H9 (cell line): Measurements from ENCODE around the gene STARD9. TPM values are rescaled to one million over a fixed set of nuclear protein-coding genes. Genes with fewer than 3 reads are reported as not detected.

Experiments
- DNase-seq: peaks from one replicate; pipeline ENCODE4 v3.0.0-alpha.2; 2017
- H2AFZ ChIP-seq: one replicate; pipeline ENCODE4 v1.6.1; 2013; ENCODE audit warnings: mild to moderate bottlenecking, low read length, control low read depth, moderate library complexity
- H2AK5ac ChIP-seq: 2 replicates; pipeline ENCODE4 v1.6.1; 2013; ENCODE audit warnings: low read length, control low read depth, mixed read lengths; ENCODE audit not compliant: insufficient read length
- H2BK120ac ChIP-seq: one replicate; pipeline ENCODE4 v1.6.1; 2013; ENCODE audit warnings: low read depth, mild to moderate bottlenecking, low read length, control low read depth, inconsistent platforms; ENCODE audit not compliant: poor library complexity, severe bottlenecking
- H2BK12ac ChIP-seq: 2 replicates; pipeline ENCODE4 v1.6.1; 2013; ENCODE audit warnings: low read length, control low read depth, mixed read lengths, low read depth; ENCODE audit not compliant: insufficient read length
- H2BK15ac ChIP-seq: 2 replicates; pipeline ENCODE4 v1.6.1; 2013; ENCODE audit warnings: low read depth, low read length, control low read depth
- H2BK20ac ChIP-seq: one replicate; pipeline ENCODE4 v1.6.1; 2013; ENCODE audit warnings: low read depth, mild to moderate bottlenecking, low read length, control low read depth, inconsistent platforms; ENCODE audit not compliant: poor library complexity, severe bottlenecking
- H2BK5ac ChIP-seq: 2 replicates; pipeline ENCODE4 v1.6.1; 2013; ENCODE audit warnings: low read length, control low read depth, mixed read lengths; ENCODE audit not compliant: insufficient read length
- H3K14ac ChIP-seq: 2 replicates; pipeline ENCODE4 v1.6.1; 2013; ENCODE audit warnings: low read length, control low read depth; ENCODE audit not compliant: insufficient read depth
- H3K18ac ChIP-seq: 2 replicates; pipeline ENCODE4 v1.6.1; 2013; ENCODE audit warnings: low read depth, mild to moderate bottlenecking, mixed read lengths, low read length, control low read depth; ENCODE audit not compliant: insufficient read length
- H3K23ac ChIP-seq: 2 replicates; pipeline ENCODE4 v1.6.1; 2013; ENCODE audit warnings: low read length, control low read depth, mixed read lengths, low read depth; ENCODE audit not compliant: insufficient read length
- H3K23me2 ChIP-seq: 2 replicates; pipeline ENCODE4 v1.6.1; 2013; ENCODE audit warnings: low read depth, mild to moderate bottlenecking, mixed read lengths, low read length, control low read depth; ENCODE audit not compliant: insufficient read length, poor library complexity, severe bottlenecking
- H3K27ac ChIP-seq: 2 replicates; pipeline ENCODE4 v1.5.1; 2013; ENCODE audit warnings: low read length, control low read depth, mixed read lengths, low read depth; ENCODE audit not compliant: insufficient read length
- H3K27me3 ChIP-seq: 2 replicates; pipeline ENCODE4 v1.6.1; 2013; ENCODE audit warnings: low read length, control low read depth, inconsistent platforms; ENCODE audit not compliant: insufficient read depth
- H3K4ac ChIP-seq: 2 replicates; pipeline ENCODE4 v1.6.1; 2013; ENCODE audit warnings: low read depth, mild to moderate bottlenecking, control low read depth, inconsistent platforms, low read length, moderate library complexity
- H3K4me1 ChIP-seq: 2 replicates; pipeline ENCODE4 v1.6.1; 2013; ENCODE audit warnings: low read length, control low read depth, inconsistent platforms; ENCODE audit not compliant: insufficient read depth
- H3K4me2 ChIP-seq: 2 replicates; pipeline ENCODE4 v1.6.1; 2013; ENCODE audit warnings: low read length, control low read depth, mixed read lengths; ENCODE audit not compliant: insufficient read length, insufficient read depth
- H3K56ac ChIP-seq: 2 replicates; pipeline ENCODE4 v1.6.1; 2013; ENCODE audit warnings: low read depth, mild to moderate bottlenecking, mixed read lengths, low read length, control low read depth; ENCODE audit not compliant: insufficient read length
- H3K79me1 ChIP-seq: 2 replicates; pipeline ENCODE4 v1.6.1; 2013; ENCODE audit warnings: low read depth, mild to moderate bottlenecking, moderate library complexity, low read length, control low read depth, inconsistent platforms; ENCODE audit not compliant: insufficient read depth, poor library complexity, severe bottlenecking
- H3K79me2 ChIP-seq: 2 replicates; pipeline ENCODE4 v1.6.1; 2013; ENCODE audit warnings: low read length, control low read depth, inconsistent platforms; ENCODE audit not compliant: insufficient read depth
- H3K9ac ChIP-seq: 2 replicates; pipeline ENCODE4 v1.6.1; 2013; ENCODE audit warnings: low read length, control low read depth, mixed read lengths; ENCODE audit not compliant: insufficient read length; ENCODE audit errors: extremely low read depth
- H3K9me3 ChIP-seq: one replicate; pipeline ENCODE4 v1.6.1; 2013; ENCODE audit warnings: low read depth, low read length, inconsistent platforms; ENCODE audit not compliant: control insufficient read depth
- H3T11ph ChIP-seq: one replicate; pipeline ENCODE4 v1.6.1; 2013; ENCODE audit warnings: mild to moderate bottlenecking, low read length, control low read depth, inconsistent platforms
- H4K20me1 ChIP-seq: one replicate; pipeline ENCODE4 v1.6.1; 2013; ENCODE audit not compliant: control insufficient read depth, insufficient read length, insufficient read depth
- H4K5ac ChIP-seq: 2 replicates; pipeline ENCODE4 v1.6.1; 2013; ENCODE audit warnings: low read depth, mild to moderate bottlenecking, mixed read lengths, low read length, control low read depth; ENCODE audit not compliant: insufficient read length
- H4K8ac ChIP-seq: replicated peaks from 2 replicates; pipeline ENCODE4 v1.6.1; 2013; ENCODE audit warnings: low read length, control low read depth, mixed read lengths, low read depth; ENCODE audit not compliant: insufficient read length
- H4K91ac ChIP-seq: 2 replicates; pipeline ENCODE4 v1.6.1; 2013; ENCODE audit warnings: low read depth, mild to moderate bottlenecking, moderate library complexity, mixed read lengths, low read length, control low read depth; ENCODE audit not compliant: insufficient read length
- H3K27ac Mint-ChIP-seq, 3 experiments: 2 replicates in 2 of 3; 3 replicates in 1 of 3; pipeline ENCODE4 v1.8.0; 2020 to 2021; ENCODE audit warnings: mixed read lengths in 3 of 3, mild to moderate bottlenecking in 1 of 3, moderate library complexity in 1 of 3
- H3K27me3 Mint-ChIP-seq: 2 replicates; pipeline ENCODE4 v1.8.0; 2021; ENCODE audit warnings: low read depth, mild to moderate bottlenecking, moderate library complexity, mixed read lengths
- H3K36me3 Mint-ChIP-seq, 3 experiments: 2 replicates in 2 of 3; 3 replicates in 1 of 3; pipeline ENCODE4 v1.8.0; 2020 to 2021; ENCODE audit warnings: low read depth in 3 of 3, mixed read lengths in 3 of 3; ENCODE audit not compliant: insufficient read depth in 1 of 3
- H3K4me1 Mint-ChIP-seq, 2 experiments: 2 replicates each; pipeline ENCODE4 v1.8.0; 2020; ENCODE audit warnings: mixed read lengths in 2 of 2
- H3K4me3 Mint-ChIP-seq, 2 experiments: 2 replicates in 1 of 2; 3 replicates in 1 of 2; pipeline ENCODE4 v1.8.0; 2020 to 2021; ENCODE audit warnings: mild to moderate bottlenecking in 2 of 2, mixed read lengths in 2 of 2, moderate library complexity in 1 of 2
- H3K9me3 Mint-ChIP-seq, 2 experiments: 2 replicates in 1 of 2; 3 replicates in 1 of 2; pipeline ENCODE4 v1.8.0; 2020; ENCODE audit warnings: mild to moderate bottlenecking in 2 of 2, mixed read lengths in 2 of 2, moderate library complexity in 1 of 2
- CTCF ChIP-seq: fragments of 200-600 bp; sonication (generic); conservative IDR thresholded peaks from 3 replicates; pipeline ENCODE4 v1.8.0; 2021; ENCODE audit warnings: antibody characterized with exemption, mild to moderate bottlenecking
- WGBS: extraction: QIAGEN DNeasy Blood & Tissue Kit; methylation state at CpG from one replicate; pipeline ENCODE4 v1.1.7; 2013; ENCODE audit warnings: missing lambda C conversion rate, low lambda C conversion rate, mixed read lengths; ENCODE audit not compliant: insufficient read length; ENCODE audit errors: extremely low coverage; 5-methylcytosine and 5-hydroxymethylcytosine counted together
- total RNA-seq: library from RNA; stranded (reverse); gene quantifications from 2 replicates; pipeline ENCODE4 v1.2.1, GENCODE V29; 2021

STARD9 gene
- total RNA-seq, 1 experiment from 2014 or later, result 6.9 TPM

- no peak overlapping the region for H3K4me3 Mint-ChIP-seq
- no peak overlapping the region for H2BK12ac ChIP-seq
- H3K79me1 ChIP-seq, result no peaks in the 10 kb centered on the region
Observed at GRCh38 chr15:42711746-42712145, 136.3 kb downstream of the STARD9 start.

More at GRCh38 chr15:42711746-42712145, 136.3 kb downstream of the STARD9 start:
- Mint-ChIP-seq H3K36me3 (no peaks in the 10 kb centered on the region), H3K27ac (no peak overlapping the region), H3K27me3 (no peaks in the 10 kb centered on the region), H3K4me1 (no peaks in the 10 kb centered on the region), H3K9me3 (no peaks in the 10 kb centered on the region)
- H3K27me3 ChIP-seq, result no peaks in the 10 kb centered on the region
- no peak overlapping the region for H2BK20ac ChIP-seq
- no peak overlapping the region for H3K56ac ChIP-seq
- no peak overlapping the region for H3K4me2 ChIP-seq
- H2AFZ ChIP-seq, result no peak overlapping the region
- no peak overlapping the region for H3K9ac ChIP-seq
- no peak overlapping the region for H2BK120ac ChIP-seq
- no peak overlapping the region for H4K5ac ChIP-seq
- no peaks in the 10 kb centered on the region for H3K23me2 ChIP-seq
- H3K14ac ChIP-seq, result no peak overlapping the region
- no peak overlapping the region for H3T11ph ChIP-seq
- H3K18ac ChIP-seq, result no peak overlapping the region
- no peaks in the 10 kb centered on the region for H3K9me3 ChIP-seq
- no peaks in the 10 kb centered on the region for H4K20me1 ChIP-seq
- DNase-seq, result no peak
- H3K4ac ChIP-seq, result no peak overlapping the region
- H2BK15ac ChIP-seq, result no peak overlapping the region
- H4K91ac ChIP-seq, result no peak overlapping the region
- TF ChIP-seq CTCF, result no peak
- WGBS, result no CpG with 5 or more reads among the region's 3 CpGs
- H3K79me2 ChIP-seq, result no peaks in the 10 kb centered on the region
- no peaks in the 10 kb centered on the region for H3K4me1 ChIP-seq
- H3K27ac ChIP-seq, result no peak overlapping the region
- no peak overlapping the region for H2BK5ac ChIP-seq
- H3K23ac ChIP-seq, result no peak overlapping the region
- no peak overlapping the region for H4K8ac ChIP-seq
- H2AK5ac ChIP-seq, result no peak overlapping the region
